PC-9 (cell line): ENCODE results near the gene GPR63.

Experiments used
- EZH2 ChIP-seq: fragments of 200-600 bp; sonication (generic); IDR thresholded peaks from 2 replicates; pipeline ENCODE4 v1.8.0; 2017; ENCODE audit warnings: antibody characterized with exemption, low read depth
- TF ChIP-seq, protein P1 (sequence below): fragments of 200-600 bp; sonication (generic); conservative IDR thresholded peaks from 2 replicates; pipeline ENCODE4 v1.6.1; 2017; ENCODE audit warnings: mixed run types, antibody characterized with exemption, mild to moderate bottlenecking, moderate library complexity

DNA sequence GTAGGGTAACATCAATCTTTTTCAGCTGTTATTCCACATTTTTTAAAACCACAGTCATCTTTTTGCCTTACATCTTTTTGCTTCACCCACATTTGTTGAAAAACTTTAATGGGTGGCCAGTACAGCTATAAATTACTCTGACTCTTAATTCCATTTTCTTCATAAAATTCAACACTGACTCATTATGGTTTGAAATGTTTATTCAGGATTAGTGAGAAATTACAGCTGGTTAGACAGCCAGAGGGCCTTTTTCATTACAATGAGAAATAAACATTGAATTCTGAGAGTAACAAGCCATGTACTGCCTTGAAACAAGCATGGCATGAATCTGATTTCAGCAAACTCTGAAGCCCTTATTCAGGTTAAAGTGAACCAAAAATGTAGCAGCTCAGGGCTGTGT is 40.9 kb upstream of the GPR63 start:
- TF ChIP-seq, protein P1, sequence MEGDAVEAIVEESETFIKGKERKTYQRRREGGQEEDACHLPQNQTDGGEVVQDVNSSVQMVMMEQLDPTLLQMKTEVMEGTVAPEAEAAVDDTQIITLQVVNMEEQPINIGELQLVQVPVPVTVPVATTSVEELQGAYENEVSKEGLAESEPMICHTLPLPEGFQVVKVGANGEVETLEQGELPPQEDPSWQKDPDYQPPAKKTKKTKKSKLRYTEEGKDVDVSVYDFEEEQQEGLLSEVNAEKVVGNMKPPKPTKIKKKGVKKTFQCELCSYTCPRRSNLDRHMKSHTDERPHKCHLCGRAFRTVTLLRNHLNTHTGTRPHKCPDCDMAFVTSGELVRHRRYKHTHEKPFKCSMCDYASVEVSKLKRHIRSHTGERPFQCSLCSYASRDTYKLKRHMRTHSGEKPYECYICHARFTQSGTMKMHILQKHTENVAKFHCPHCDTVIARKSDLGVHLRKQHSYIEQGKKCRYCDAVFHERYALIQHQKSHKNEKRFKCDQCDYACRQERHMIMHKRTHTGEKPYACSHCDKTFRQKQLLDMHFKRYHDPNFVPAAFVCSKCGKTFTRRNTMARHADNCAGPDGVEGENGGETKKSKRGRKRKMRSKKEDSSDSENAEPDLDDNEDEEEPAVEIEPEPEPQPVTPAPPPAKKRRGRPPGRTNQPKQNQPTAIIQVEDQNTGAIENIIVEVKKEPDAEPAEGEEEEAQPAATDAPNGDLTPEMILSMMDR, result no peak
- no peak for TF ChIP-seq EZH2
